Calu3 (cell line): ENCODE measurements around the gene OPRD1. TPM values are rescaled to one million over a fixed set of nuclear protein-coding genes. Genes with fewer than 3 reads are reported as not detected.

Experiments
- BruUV-seq: library from RNA; stranded (reverse); fragments of 400-500 nt; replicated peaks from 2 replicates; lab custom pipeline; 2021; lab: Mats Ljungman, UMichigan
- CTCF ChIA-PET: fragments of 300-600 bp; sonication (Branson Sonifier 250); formaldehyde crosslinking; loops from one replicate; lab custom pipeline; 2022; ENCODE audit warnings: antibody characterized with exemption; lab: Charles Lee
- DNase-seq: peaks from one replicate; pipeline ENCODE4 v3.0.0; 2022
- H3K27ac Mint-ChIP-seq: one replicate; pipeline ENCODE4 v1.8.0; 2022; ENCODE audit warnings: mixed read lengths; ENCODE audit not compliant: unreplicated experiment
- H3K27me3 Mint-ChIP-seq: one replicate; pipeline ENCODE4 v1.8.0; 2022; ENCODE audit warnings: mixed read lengths; ENCODE audit not compliant: unreplicated experiment
- H3K36me3 Mint-ChIP-seq: one replicate; pipeline ENCODE4 v1.8.0; 2022; ENCODE audit warnings: mild to moderate bottlenecking, moderate library complexity, mixed read lengths; ENCODE audit not compliant: insufficient read depth, unreplicated experiment
- H3K4me1 Mint-ChIP-seq: one replicate; pipeline ENCODE4 v1.8.0; 2022; ENCODE audit warnings: mild to moderate bottlenecking, low read depth, mixed read lengths; ENCODE audit not compliant: unreplicated experiment
- H3K4me3 Mint-ChIP-seq: one replicate; pipeline ENCODE4 v1.8.0; 2022; ENCODE audit warnings: mild to moderate bottlenecking, low read depth, moderate library complexity, mixed read lengths; ENCODE audit not compliant: unreplicated experiment
- H3K9me3 Mint-ChIP-seq: one replicate; pipeline ENCODE4 v1.8.0; 2022; ENCODE audit warnings: low read depth, mixed read lengths; ENCODE audit not compliant: unreplicated experiment
- intact Hi-C: fragments of 100-400 bp; cut with micrococcal nuclease; formaldehyde crosslinking; loops from one replicate; pipeline ENCODE4 v1.10.0; 2022; ENCODE audit not compliant: unreplicated experiment
- total RNA-seq: library from RNA; stranded (reverse); gene quantifications from 2 replicates; pipeline ENCODE4 v1.2.3, GENCODE V29; 2022
- TF ChIP-seq, protein P1 (sequence below): fragments of 200-600 bp; IDR thresholded peaks from one replicate; pipeline ENCODE4 v1.8.0; 2022; ENCODE audit warnings: antibody characterized with exemption; ENCODE audit not compliant: unreplicated experiment

Gene OPRD1
- total RNA-seq, 1 experiment from 2014 or later, result 0.07 TPM

GRCh38 chr1:28811369-28811765 is 603 bp upstream of the OPRD1 start:
- peaks cover 85% of the 10 kb centered on the region for H3K27me3 Mint-ChIP-seq

GRCh38 chr1:28812669-28813468 is 899 bp downstream of the OPRD1 start:
- Mint-ChIP-seq H3K36me3 (peaks cover 13% of the 10 kb centered on the region), H3K4me1 (peaks cover 10% of the 10 kb centered on the region), H3K9me3 (no peaks in the 10 kb centered on the region), H3K4me3 (no peak overlapping the region), H3K27me3 (peaks cover 85% of the 10 kb centered on the region), H3K27ac (no peak overlapping the region)
- CTCF ChIA-PET, result interaction anchor here (1.0 kb wide), 1 partner anchor 64 kb away, joined by 3 read pairs; no protein-coding TSS in a partner anchor
- no peak for DNase-seq
- intact Hi-C loops, result no loop called here
- no TSS peak for BruUV-seq
- TF ChIP-seq, protein P1, sequence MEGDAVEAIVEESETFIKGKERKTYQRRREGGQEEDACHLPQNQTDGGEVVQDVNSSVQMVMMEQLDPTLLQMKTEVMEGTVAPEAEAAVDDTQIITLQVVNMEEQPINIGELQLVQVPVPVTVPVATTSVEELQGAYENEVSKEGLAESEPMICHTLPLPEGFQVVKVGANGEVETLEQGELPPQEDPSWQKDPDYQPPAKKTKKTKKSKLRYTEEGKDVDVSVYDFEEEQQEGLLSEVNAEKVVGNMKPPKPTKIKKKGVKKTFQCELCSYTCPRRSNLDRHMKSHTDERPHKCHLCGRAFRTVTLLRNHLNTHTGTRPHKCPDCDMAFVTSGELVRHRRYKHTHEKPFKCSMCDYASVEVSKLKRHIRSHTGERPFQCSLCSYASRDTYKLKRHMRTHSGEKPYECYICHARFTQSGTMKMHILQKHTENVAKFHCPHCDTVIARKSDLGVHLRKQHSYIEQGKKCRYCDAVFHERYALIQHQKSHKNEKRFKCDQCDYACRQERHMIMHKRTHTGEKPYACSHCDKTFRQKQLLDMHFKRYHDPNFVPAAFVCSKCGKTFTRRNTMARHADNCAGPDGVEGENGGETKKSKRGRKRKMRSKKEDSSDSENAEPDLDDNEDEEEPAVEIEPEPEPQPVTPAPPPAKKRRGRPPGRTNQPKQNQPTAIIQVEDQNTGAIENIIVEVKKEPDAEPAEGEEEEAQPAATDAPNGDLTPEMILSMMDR, result no peak

More at GRCh38 chr1:28811369-28811765, 603 bp upstream of the OPRD1 start:
- DNase-seq, result no peak
- intact Hi-C loops, result no loop called here
- BruUV-seq, result no TSS peak
- H3K27ac Mint-ChIP-seq, result peak overlapping the region; percentile 77
- TF ChIP-seq, protein P1, result no peak
- no peaks in the 10 kb centered on the region for H3K9me3 Mint-ChIP-seq
- CTCF ChIA-PET, result interaction anchor here (0.6 kb wide), 1 partner anchor 63 kb away, joined by 3 read pairs; no protein-coding TSS in a partner anchor
- H3K36me3 Mint-ChIP-seq, result peaks cover 10% of the 10 kb centered on the region
- H3K4me1 Mint-ChIP-seq, result peaks cover 10% of the 10 kb centered on the region
- H3K4me3 Mint-ChIP-seq, result no peak overlapping the region

DNA sequence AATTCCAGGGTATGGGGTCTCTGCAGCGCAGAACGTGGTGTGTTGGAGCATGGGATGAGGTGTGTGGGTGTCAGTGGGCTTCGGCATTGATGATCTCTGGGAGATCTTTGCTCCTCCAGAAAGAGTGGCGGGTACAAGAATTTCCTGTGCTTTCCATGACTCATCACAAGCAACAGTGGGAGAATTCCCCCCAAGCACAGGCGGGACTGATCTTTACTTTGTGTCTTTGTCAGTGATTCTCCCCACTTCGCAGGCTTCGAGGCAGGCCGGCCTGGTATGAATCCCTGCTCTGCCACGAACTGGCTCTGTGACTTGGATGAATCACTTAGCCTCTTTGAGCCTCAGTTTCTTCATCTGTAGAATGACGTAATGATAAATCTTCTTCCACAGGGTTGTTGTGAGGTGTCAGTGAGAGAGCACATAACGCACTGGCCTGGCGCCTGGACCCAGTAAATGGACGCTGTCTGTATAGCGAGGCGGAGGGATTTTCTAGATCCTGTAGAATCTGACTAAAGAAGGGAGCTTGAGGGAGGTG is 2.0 kb downstream of the OPRD1 start:
- Mint-ChIP-seq H3K9me3 (no peaks in the 10 kb centered on the region), H3K27ac (no peak overlapping the region), H3K27me3 (peaks cover 96% of the 10 kb centered on the region), H3K4me1 (peaks cover 10% of the 10 kb centered on the region), H3K4me3 (no peak overlapping the region), H3K36me3 (peaks cover 13% of the 10 kb centered on the region)
- BruUV-seq, result no TSS peak
- DNase-seq, result no peak
- intact Hi-C loops, result no loop called here
- TF ChIP-seq, protein P1, result no peak
- CTCF ChIA-PET, result interaction anchor here (0.6 kb wide), 1 partner anchor 38 kb away, joined by 5 read pairs; no protein-coding TSS in a partner anchor

GRCh38 chr1:28815533-28816185 is 3.7 kb downstream of the OPRD1 start:
- no peak for DNase-seq
- BruUV-seq, result no TSS peak

More at GRCh38 chr1:28815533-28816185, 3.7 kb downstream of the OPRD1 start:
- CTCF ChIA-PET, result interaction anchor here (0.6 kb wide), 1 partner anchor 408 kb away, joined by 3 read pairs; no protein-coding TSS in a partner anchor
- Mint-ChIP-seq H3K4me3 (no peak overlapping the region), H3K36me3 (peaks cover 13% of the 10 kb centered on the region), H3K4me1 (peaks cover 10% of the 10 kb centered on the region), H3K27ac (no peak overlapping the region), H3K9me3 (no peaks in the 10 kb centered on the region), H3K27me3 (peaks cover 96% of the 10 kb centered on the region)
- intact Hi-C loops, result no loop called here
- TF ChIP-seq, protein P1, result no peak
